GM08714 (cell line): ENCODE results near the gene MYH11.
"Not testable (repeated sequence)": the region's sequence is repeated elsewhere in the genome, so short reads cannot be mapped to it uniquely, and the experiment has no call there.

ENCODE experiments used
- H3K4me3 ChIP-seq: fragments of 200-500 bp; sonication (Bioruptor generic); 2 replicates; pipeline ENCODE4 v1.5.1; 2014; ENCODE audit warnings: mild to moderate bottlenecking, low read length, inconsistent platforms
- ZNF274 ChIP-seq: IDR thresholded peaks from 2 replicates; pipeline ENCODE4 v1.6.1; 2012; ENCODE audit warnings: mild to moderate bottlenecking, low read depth, low read length

MYH11 gene

GRCh38 chr16:15707332-15707731 lies 149.5 kb downstream of the MYH11 start:
- no peak for TF ChIP-seq ZNF274
- no peak overlapping the region for H3K4me3 ChIP-seq

GRCh38 chr16:15705064-15705565 lies 151.7 kb downstream of the MYH11 start:
- no peak for TF ChIP-seq ZNF274
- no peak overlapping the region for H3K4me3 ChIP-seq

GRCh38 chr16:15704545-15704987 lies 152.3 kb downstream of the MYH11 start:
- no peak overlapping the region for H3K4me3 ChIP-seq
- TF ChIP-seq ZNF274 = no peak

- no peak overlapping the region for H3K4me3 ChIP-seq
- TF ChIP-seq ZNF274 = no peak
These were observed 153.6 kb downstream of the MYH11 start for GRCh38 chr16:15703029-15703736.

GRCh38 chr16:15701975-15702970 lies 154.6 kb downstream of the MYH11 start:
- H3K4me3 ChIP-seq = no peak overlapping the region
- TF ChIP-seq ZNF274 = no peak

- no peak overlapping the region for H3K4me3 ChIP-seq
- no peak for TF ChIP-seq ZNF274
These were observed 155.5 kb downstream of the MYH11 start for GRCh38 chr16:15701367-15701766.

- no peak for TF ChIP-seq ZNF274
- H3K4me3 ChIP-seq = no peak overlapping the region
These were observed 157.0 kb downstream of the MYH11 start for GRCh38 chr16:15699819-15700218.

GRCh38 chr16:15694499-15694898 lies 162.3 kb downstream of the MYH11 start:
- TF ChIP-seq ZNF274 = no peak

GRCh38 chr16:15692508-15692907 lies 164.3 kb downstream of the MYH11 start:
- H3K4me3 ChIP-seq = not testable (repeated sequence)

More at GRCh38 chr16:15694499-15694898, 162.3 kb downstream of the MYH11 start:
- H3K4me3 ChIP-seq = no peak overlapping the region

GRCh38 chr16:15691046-15691445 lies 165.8 kb downstream of the MYH11 start:
- no peak overlapping the region for H3K4me3 ChIP-seq
- no peak for TF ChIP-seq ZNF274

- H3K4me3 ChIP-seq = no peak overlapping the region
- no peak for TF ChIP-seq ZNF274
These were observed 166.5 kb downstream of the MYH11 start for GRCh38 chr16:15690296-15690695.

GRCh38 chr16:15689290-15689689 lies 167.5 kb downstream of the MYH11 start:
- no peak for TF ChIP-seq ZNF274

GRCh38 chr16:15686287-15686686 lies 170.5 kb downstream of the MYH11 start:
- no peak overlapping the region for H3K4me3 ChIP-seq
- TF ChIP-seq ZNF274 = no peak

More at GRCh38 chr16:15689290-15689689, 167.5 kb downstream of the MYH11 start:
- no peak overlapping the region for H3K4me3 ChIP-seq

GRCh38 chr16:15682105-15682570 lies 174.7 kb downstream of the MYH11 start:
- no peak overlapping the region for H3K4me3 ChIP-seq
- TF ChIP-seq ZNF274 = no peak
